HFF-Myc (cell line): Measurements from ENCODE around the gene HCN4.

Source experiments
- DNase-seq: peaks from one replicate; pipeline ENCODE4 v3.0.0-alpha.2; 2011; ENCODE audit warnings: low read depth; ENCODE audit errors: extremely low read depth
- H3K4me3 ChIP-seq: replicated peaks from 2 replicates; pipeline ENCODE4 v1.5.1; 2011; ENCODE audit warnings: low read depth, mild to moderate bottlenecking, control low read depth, low read length
- CTCF ChIP-seq: IDR thresholded peaks from 2 replicates; pipeline ENCODE4 v1.5.1; 2012; ENCODE audit warnings: mild to moderate bottlenecking, low read depth, low read length, control low read depth; ENCODE audit errors: missing control alignments

The HCN4 gene

GRCh38 chr15:73286311-73286710 is 82.4 kb downstream of the HCN4 start:
- no peak for TF ChIP-seq CTCF
- H3K4me3 ChIP-seq = no peak overlapping the region
- DNase-seq = no peak

GRCh38 chr15:73284090-73284716 is 84.6 kb downstream of the HCN4 start:
- H3K4me3 ChIP-seq = no peak overlapping the region
- no peak for TF ChIP-seq CTCF
- no peak for DNase-seq

- H3K4me3 ChIP-seq = no peak overlapping the region
These were observed 85.3 kb downstream of the HCN4 start for GRCh38 chr15:73283366-73283962.

GRCh38 chr15:73282567-73283365 is 86.0 kb downstream of the HCN4 start:
- no peak for DNase-seq
- no peak overlapping the region for H3K4me3 ChIP-seq
- TF ChIP-seq CTCF = no peak

More at GRCh38 chr15:73283366-73283962, 85.3 kb downstream of the HCN4 start:
- TF ChIP-seq CTCF = no peak
- no peak for DNase-seq

GRCh38 chr15:73275862-73276261 is 92.9 kb downstream of the HCN4 start:
- H3K4me3 ChIP-seq = no peak overlapping the region
- TF ChIP-seq CTCF = no peak
- no peak for DNase-seq

- H3K4me3 ChIP-seq = no peak overlapping the region
- DNase-seq = no peak
- TF ChIP-seq CTCF = peak; percentile 76
These were observed 95.4 kb downstream of the HCN4 start for GRCh38 chr15:73273181-73274002.
